Measurements from ENCODE around the gene EVA1C. TPM values are rescaled to one million over a fixed set of nuclear protein-coding genes. Genes with fewer than 3 reads are reported as not detected.

EVA1C gene
- polyA plus RNA-seq, 1 donor from 2014 or later, result 2.1 TPM

DNA sequence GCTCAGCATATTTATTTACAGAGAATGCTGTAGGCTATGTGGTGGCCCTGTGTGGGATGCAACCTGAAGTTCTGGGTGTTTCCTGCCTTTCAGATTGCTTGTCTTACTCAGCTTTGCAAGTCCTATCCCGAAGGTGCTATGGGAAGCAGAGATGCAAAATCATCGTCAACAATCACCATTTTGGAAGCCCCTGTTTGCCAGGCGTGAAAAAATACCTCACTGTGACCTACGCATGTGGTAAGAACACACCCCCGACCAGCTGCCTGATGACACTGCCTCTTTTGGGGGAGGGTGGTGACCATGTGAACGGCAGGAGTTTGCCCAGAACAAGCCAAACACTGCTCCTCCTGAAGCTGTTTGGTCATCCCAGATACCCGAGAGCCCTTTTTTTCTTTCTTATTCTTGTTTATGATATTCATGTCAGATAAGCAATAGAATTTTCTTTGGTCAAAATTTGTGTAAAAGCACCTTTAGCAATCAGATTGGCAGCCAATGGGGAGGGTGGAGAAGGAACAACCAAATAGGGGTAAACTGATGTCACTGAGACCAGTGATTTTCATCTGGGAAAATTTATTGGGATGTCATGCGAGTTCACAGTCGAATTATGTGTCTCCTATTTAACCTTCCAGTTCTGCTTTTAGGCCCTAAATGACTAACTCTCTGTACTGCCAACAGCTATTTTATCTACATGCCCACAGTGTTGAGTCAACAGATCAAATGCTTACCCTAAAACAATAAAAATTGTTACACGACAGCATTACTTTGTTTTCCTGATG is 82.6 kb downstream of the EVA1C start:
- Histone ChIP-seq H2AFZ (ENCODE audit: low read depth, low read length) (no peak overlapping the region), H3K27ac (ENCODE audit: low read length) (no peak overlapping the region)
- no peak for TF ChIP-seq EZH2 (IDR thresholded peaks at IDR 0.05; ENCODE audit: borderline replicate concordance, insufficient read depth, low read length, poor library complexity, severe bottlenecking)
- TF ChIP-seq REST (IDR thresholded peaks at IDR 0.05; ENCODE audit: borderline replicate concordance), result no peak
- TF ChIP-seq TAF1 (IDR thresholded peaks at IDR 0.05; ENCODE audit: low read depth), result no peak
- no peak for TF ChIP-seq EP300 (conservative IDR thresholded peaks at IDR 0.05; ENCODE audit: poor library complexity, severe bottlenecking)
- no peak for TF ChIP-seq POLR2AphosphoS5 (IDR thresholded peaks at IDR 0.05)
- TF ChIP-seq RAD21 (conservative IDR thresholded peaks at IDR 0.05), result no peak
- no peak for TF ChIP-seq SMC3 (conservative IDR thresholded peaks at IDR 0.05; ENCODE audit: poor library complexity)
- no peak for TF ChIP-seq MXI1 (conservative IDR thresholded peaks at IDR 0.05; ENCODE audit: poor library complexity, severe bottlenecking)
- TF ChIP-seq CTCF (IDR thresholded peaks at IDR 0.05; ENCODE audit: poor library complexity, severe bottlenecking), result no peak

DNA sequence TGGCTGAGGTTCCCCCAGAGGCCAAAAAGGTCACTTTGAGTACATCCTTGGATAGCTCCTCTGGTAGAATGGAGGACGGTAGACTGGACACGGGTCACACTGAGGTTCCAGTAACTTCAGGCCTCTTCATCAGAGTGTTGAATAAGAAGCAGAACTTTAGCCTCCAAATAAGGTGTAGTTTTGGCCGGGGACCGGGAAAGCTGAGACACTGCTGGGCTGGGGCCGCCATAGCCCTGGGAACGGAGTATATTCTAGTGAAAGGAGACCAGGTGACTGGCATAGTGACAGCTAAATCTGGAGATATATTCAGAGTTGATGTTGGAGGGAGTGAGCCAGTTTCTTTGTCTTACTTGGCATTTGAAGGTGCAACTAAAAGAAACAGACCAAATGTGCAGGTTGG is 84.1 kb downstream of the EVA1C start:
- no peak for TF ChIP-seq REST (IDR thresholded peaks at IDR 0.05; ENCODE audit: borderline replicate concordance)
- no peak for TF ChIP-seq MXI1 (conservative IDR thresholded peaks at IDR 0.05; ENCODE audit: poor library complexity, severe bottlenecking)
- TF ChIP-seq RAD21 (conservative IDR thresholded peaks at IDR 0.05), result no peak
- TF ChIP-seq EP300 (conservative IDR thresholded peaks at IDR 0.05; ENCODE audit: poor library complexity, severe bottlenecking), result no peak
- TF ChIP-seq SMC3 (conservative IDR thresholded peaks at IDR 0.05; ENCODE audit: poor library complexity), result no peak
- no peak for TF ChIP-seq POLR2AphosphoS5 (IDR thresholded peaks at IDR 0.05)
- no peaks in the 10 kb centered on the region for H4K20me1 ChIP-seq (ENCODE audit: insufficient read depth)

More for the DNA sequence above, 82.6 kb downstream of the EVA1C start:
- Histone ChIP-seq H3K9me2 (ENCODE audit: insufficient read depth, low read length) (no peaks in the 10 kb centered on the region), H3K4me2 (ENCODE audit: low read length) (no peak overlapping the region), H3K4me3 (ENCODE audit: low read length) (no peak overlapping the region), H3K79me2 (replicated peaks; ENCODE audit: insufficient read depth, low read length) (no peaks in the 10 kb centered on the region), H3K9me3 (ENCODE audit: low read length) (no peaks in the 10 kb centered on the region), H4K20me1 (ENCODE audit: insufficient read depth) (no peaks in the 10 kb centered on the region), H3F3A (ENCODE audit: insufficient read depth, low read length, poor library complexity, severe bottlenecking) (no peaks in the 10 kb centered on the region), H3K36me3 (ENCODE audit: insufficient read depth, low read length) (no peaks in the 10 kb centered on the region), H3K27me3 (ENCODE audit: insufficient read depth, low read depth, low read length) (no peaks in the 10 kb centered on the region), H3K9ac (ENCODE audit: low read length) (no peak overlapping the region)

More for the DNA sequence above, 84.1 kb downstream of the EVA1C start:
- H3K9me2 ChIP-seq (ENCODE audit: insufficient read depth, low read length), result no peaks in the 10 kb centered on the region
- H3F3A ChIP-seq (ENCODE audit: insufficient read depth, low read length, poor library complexity, severe bottlenecking), result no peaks in the 10 kb centered on the region
- H3K4me2 ChIP-seq (ENCODE audit: low read length), result no peak overlapping the region
- H3K27me3 ChIP-seq (ENCODE audit: insufficient read depth, low read depth, low read length), result no peaks in the 10 kb centered on the region
- no peaks in the 10 kb centered on the region for H3K36me3 ChIP-seq (ENCODE audit: insufficient read depth, low read length)
- no peak overlapping the region for H2AFZ ChIP-seq (ENCODE audit: low read depth, low read length)
- H3K9ac ChIP-seq (ENCODE audit: low read length), result no peak overlapping the region
- no peaks in the 10 kb centered on the region for H3K9me3 ChIP-seq (ENCODE audit: low read length)
- H3K27ac ChIP-seq (ENCODE audit: low read length), result no peak overlapping the region
- no peak overlapping the region for H3K4me3 ChIP-seq (ENCODE audit: low read length)
- no peaks in the 10 kb centered on the region for H3K79me2 ChIP-seq (replicated peaks; ENCODE audit: insufficient read depth, low read length)
